Measurements from ENCODE around the gene PPP2R3B. TPM values are rescaled to one million over a fixed set of nuclear protein-coding genes. Genes with fewer than 3 reads are reported as not detected.

PPP2R3B gene
- total RNA-seq, 6 experiments from 2014 or later, result 4.2 to 6.3 (median 5.3) TPM

- DNase-seq, result peak in 2 of 3 donors; percentile 36 to 45
- no peaks in the 10 kb centered on the region for H3K4me1 ChIP-seq
- intact Hi-C loops (cut with DNase I), result no loop called here
- H3K4me3 ChIP-seq, result no peak overlapping the region
- ATAC-seq, result peak in 1 of 4 donors; percentile 30
- no peaks in the 10 kb centered on the region for H3K9me3 ChIP-seq
- 93% methylated on average over 11 of the region's 47 CpGs for WGBS (ENCODE audit: insufficient coverage, low coverage, low lambda C conversion rate, missing lambda C conversion rate)
- H3K27me3 ChIP-seq, result no peaks in the 10 kb centered on the region
- no peak for TF ChIP-seq POLR2A (IDR thresholded peaks at IDR 0.05)
- no peak for TF ChIP-seq CTCF (IDR thresholded peaks at IDR 0.05)
- H3K27ac ChIP-seq, result no peak overlapping the region
- H3K36me3 ChIP-seq, result peaks cover 0 to 41% (median 10%) of the 10 kb centered on the region in 4 donors
Observed at GRCh38 chrX:292900-293897, 93.5 kb downstream of the PPP2R3B start.

GRCh38 chrX:291411-291901 is 95.3 kb downstream of the PPP2R3B start:
- DNase-seq (peak; percentile 10 to 50 (median 37)), ATAC-seq (peak in 1 of 4 donors; percentile 18)
- Histone ChIP-seq H3K27me3 (no peaks in the 10 kb centered on the region), H3K9me3 (no peaks in the 10 kb centered on the region), H3K4me1 (no peaks in the 10 kb centered on the region), H3K4me3 (no peak overlapping the region), H3K27ac (no peak overlapping the region), H3K36me3 (peaks cover 0 to 45% (median 10%) of the 10 kb centered on the region in 4 donors)
- WGBS (ENCODE audit: insufficient coverage, low coverage, low lambda C conversion rate, missing lambda C conversion rate), result 100% methylated on average over 6 of the region's 29 CpGs
- intact Hi-C loops (cut with DNase I), result no loop called here
- TF ChIP-seq CTCF (IDR thresholded peaks at IDR 0.05) (no peak), POLR2A (IDR thresholded peaks at IDR 0.05) (no peak)

- no peak for TF ChIP-seq POLR2A (IDR thresholded peaks at IDR 0.05)
- no peak for TF ChIP-seq CTCF (IDR thresholded peaks at IDR 0.05)
- H3K27ac ChIP-seq, result no peak overlapping the region
- no peak overlapping the region for H3K4me3 ChIP-seq
- WGBS (ENCODE audit: insufficient coverage, low coverage, low lambda C conversion rate, missing lambda C conversion rate), result 92% methylated on average over 17 of the region's 42 CpGs
- H3K27me3 ChIP-seq, result no peaks in the 10 kb centered on the region
- ATAC-seq (no peak), DNase-seq (peak; percentile 12 to 40 (median 40))
- peaks cover 0 to 47% (median 13%) of the 10 kb centered on the region in 4 donors for H3K36me3 ChIP-seq
- intact Hi-C loops (cut with DNase I), result no loop called here
- no peaks in the 10 kb centered on the region for H3K4me1 ChIP-seq
- H3K9me3 ChIP-seq, result no peaks in the 10 kb centered on the region
Observed at GRCh38 chrX:290476-291166, 96.1 kb downstream of the PPP2R3B start.

- Histone ChIP-seq H3K27ac (no peak overlapping the region), H3K9me3 (no peaks in the 10 kb centered on the region), H3K36me3 (peaks cover 0 to 46% (median 18%) of the 10 kb centered on the region in 4 donors), H3K27me3 (no peaks in the 10 kb centered on the region), H3K4me1 (no peaks in the 10 kb centered on the region), H3K4me3 (no peak overlapping the region)
- DNase-seq, result peak; percentile 10 to 49 (median 39)
- ATAC-seq, result peak in 1 of 4 donors; percentile 31
- intact Hi-C loops (cut with DNase I), result no loop called here
- TF ChIP-seq CTCF (IDR thresholded peaks at IDR 0.05) (no peak), POLR2A (IDR thresholded peaks at IDR 0.05) (no peak)
- 100% methylated on average over 1 of the region's 25 CpGs for WGBS (ENCODE audit: insufficient coverage, low coverage, low lambda C conversion rate, missing lambda C conversion rate)
Observed at GRCh38 chrX:288561-288991, 98.1 kb downstream of the PPP2R3B start.

Measured in right lobe of liver (tissue), 6 donors.